ENCODE data around the gene HIP1R.

DNA sequence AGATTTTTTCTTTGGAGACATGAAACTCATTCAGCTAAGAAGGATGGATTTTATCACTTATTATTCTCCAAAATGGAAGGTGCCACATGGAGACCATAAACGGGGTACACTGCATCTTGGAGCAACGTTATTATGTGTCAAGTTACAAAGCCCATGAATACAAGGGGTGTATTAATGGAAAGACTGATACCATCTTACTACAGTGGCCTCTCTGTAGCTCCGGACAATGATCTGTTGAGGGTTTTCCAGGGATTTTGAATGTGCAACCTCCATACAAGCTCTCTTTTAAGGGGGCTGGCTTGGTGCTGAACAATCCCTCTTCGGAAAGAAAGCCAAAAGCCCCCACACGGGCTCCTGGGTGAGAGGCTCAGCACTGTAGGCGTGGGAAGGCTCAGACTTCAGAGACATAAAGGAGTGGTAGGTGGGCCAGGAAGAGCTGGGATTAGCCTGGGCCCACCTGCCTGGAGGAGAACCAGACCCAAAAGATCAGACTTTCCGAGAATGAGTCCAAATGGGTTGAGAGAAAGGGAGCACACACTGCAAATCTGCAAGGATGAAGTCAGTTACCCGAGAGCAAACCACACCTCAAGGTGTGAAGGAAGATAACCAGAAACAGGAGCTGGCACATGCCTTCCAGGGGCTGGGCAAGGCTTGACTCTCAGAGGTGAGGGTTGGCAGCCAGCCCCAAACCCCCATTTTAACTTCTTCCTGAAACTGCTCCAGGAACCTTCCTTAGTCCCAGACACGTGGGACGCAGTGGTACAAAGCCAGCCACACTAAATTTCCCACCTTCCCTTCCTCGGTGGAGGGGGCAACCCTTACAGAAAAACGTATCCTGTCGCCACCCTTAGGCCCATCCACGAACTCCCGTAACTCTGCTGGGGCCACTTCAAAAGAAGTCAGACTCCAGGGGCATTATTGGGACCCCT, 59.2 kb downstream of the HIP1R start:
- no peak for TF ChIP-seq POLR2A (IDR thresholded peaks at IDR 0.05)
- TF ChIP-seq, protein P1, sequence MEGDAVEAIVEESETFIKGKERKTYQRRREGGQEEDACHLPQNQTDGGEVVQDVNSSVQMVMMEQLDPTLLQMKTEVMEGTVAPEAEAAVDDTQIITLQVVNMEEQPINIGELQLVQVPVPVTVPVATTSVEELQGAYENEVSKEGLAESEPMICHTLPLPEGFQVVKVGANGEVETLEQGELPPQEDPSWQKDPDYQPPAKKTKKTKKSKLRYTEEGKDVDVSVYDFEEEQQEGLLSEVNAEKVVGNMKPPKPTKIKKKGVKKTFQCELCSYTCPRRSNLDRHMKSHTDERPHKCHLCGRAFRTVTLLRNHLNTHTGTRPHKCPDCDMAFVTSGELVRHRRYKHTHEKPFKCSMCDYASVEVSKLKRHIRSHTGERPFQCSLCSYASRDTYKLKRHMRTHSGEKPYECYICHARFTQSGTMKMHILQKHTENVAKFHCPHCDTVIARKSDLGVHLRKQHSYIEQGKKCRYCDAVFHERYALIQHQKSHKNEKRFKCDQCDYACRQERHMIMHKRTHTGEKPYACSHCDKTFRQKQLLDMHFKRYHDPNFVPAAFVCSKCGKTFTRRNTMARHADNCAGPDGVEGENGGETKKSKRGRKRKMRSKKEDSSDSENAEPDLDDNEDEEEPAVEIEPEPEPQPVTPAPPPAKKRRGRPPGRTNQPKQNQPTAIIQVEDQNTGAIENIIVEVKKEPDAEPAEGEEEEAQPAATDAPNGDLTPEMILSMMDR (IDR thresholded peaks at IDR 0.05 in 8 of 11, conservative IDR thresholded peaks at IDR 0.05 in 3 of 11): no peak
- no peak for TF ChIP-seq POLR2AphosphoS5 (IDR thresholded peaks at IDR 0.05)
